Glutamatergic neuron (in vitro differentiated cells): ENCODE data around the gene CAMTA1. TPM values are rescaled to one million over a fixed set of nuclear protein-coding genes. Genes with fewer than 3 reads are reported as not detected.

Experiments used
- DNase-seq: peaks from one replicate; pipeline ENCODE4 v3.0.0; 2022
- H3K27ac Mint-ChIP-seq: one replicate; pipeline ENCODE4 v1.8.0; 2020; ENCODE audit warnings: mild to moderate bottlenecking, mixed read lengths, inconsistent platforms; ENCODE audit not compliant: unreplicated experiment
- H3K27me3 Mint-ChIP-seq: one replicate; pipeline ENCODE4 v1.8.0; 2020; ENCODE audit warnings: mild to moderate bottlenecking, moderate library complexity, mixed read lengths, inconsistent platforms; ENCODE audit not compliant: unreplicated experiment
- H3K36me3 Mint-ChIP-seq: one replicate; pipeline ENCODE4 v1.8.0; 2020; ENCODE audit warnings: mild to moderate bottlenecking, mixed read lengths, inconsistent platforms; ENCODE audit not compliant: unreplicated experiment
- H3K4me1 Mint-ChIP-seq: one replicate; pipeline ENCODE4 v1.8.0; 2020; ENCODE audit warnings: mild to moderate bottlenecking, low read depth, mixed read lengths, inconsistent platforms; ENCODE audit not compliant: unreplicated experiment
- H3K4me3 Mint-ChIP-seq: one replicate; pipeline ENCODE4 v1.8.0; 2020; ENCODE audit warnings: mild to moderate bottlenecking, mixed read lengths, inconsistent platforms; ENCODE audit not compliant: unreplicated experiment
- H3K9me3 Mint-ChIP-seq: one replicate; pipeline ENCODE4 v1.8.0; 2020; ENCODE audit warnings: mild to moderate bottlenecking, moderate library complexity, mixed read lengths, inconsistent platforms; ENCODE audit not compliant: unreplicated experiment
- CTCF ChIP-seq: fragments of 200-600 bp; sonication (generic); IDR thresholded peaks from one replicate; pipeline ENCODE4 v1.5.0; 2021; ENCODE audit not compliant: partially characterized antibody, unreplicated experiment
- total RNA-seq: library from RNA; stranded (reverse); fragmentation: NEBNext Ultra II Directional; extraction: Animal tissue kit (Norgen Biotek cat#: 25700); gene quantifications from one replicate; pipeline ENCODE4 v1.2.1, GENCODE V29; 2021; ENCODE audit not compliant: unreplicated experiment

CAMTA1 gene
- total RNA-seq, 1 donor from 2014 or later = 77.2 TPM

- Mint-ChIP-seq H3K4me3 (no peak overlapping the region), H3K27ac (no peak overlapping the region), H3K9me3 (peaks cover 5% of the 10 kb centered on the region), H3K27me3 (peaks cover 2% of the 10 kb centered on the region), H3K4me1 (peaks cover 20% of the 10 kb centered on the region), H3K36me3 (peaks cover 23% of the 10 kb centered on the region)
- no peak for DNase-seq
- TF ChIP-seq CTCF = no peak
These were observed 506.9 kb downstream of the CAMTA1 start for GRCh38 chr1:7292036-7292681.

- Mint-ChIP-seq H3K4me3 (no peak overlapping the region), H3K27me3 (peaks cover 2% of the 10 kb centered on the region), H3K4me1 (peaks cover 20% of the 10 kb centered on the region), H3K9me3 (peaks cover 5% of the 10 kb centered on the region), H3K27ac (no peak overlapping the region), H3K36me3 (peaks cover 25% of the 10 kb centered on the region)
- no peak for DNase-seq
- TF ChIP-seq CTCF = no peak
These were observed 507.6 kb downstream of the CAMTA1 start for GRCh38 chr1:7292714-7293419.

- H3K27me3 Mint-ChIP-seq = peaks cover 2% of the 10 kb centered on the region
- H3K9me3 Mint-ChIP-seq = peaks cover 4% of the 10 kb centered on the region
These were observed 508.7 kb downstream of the CAMTA1 start for GRCh38 chr1:7293702-7294629.

GRCh38 chr1:7294636-7295035, 509.4 kb downstream of the CAMTA1 start:
- Mint-ChIP-seq H3K9me3 (peaks cover 2% of the 10 kb centered on the region), H3K27me3 (peaks cover 6% of the 10 kb centered on the region), H3K36me3 (peaks cover 20% of the 10 kb centered on the region), H3K27ac (no peak overlapping the region), H3K4me1 (peaks cover 20% of the 10 kb centered on the region), H3K4me3 (no peak overlapping the region)
- no peak for DNase-seq
- TF ChIP-seq CTCF = no peak

More at GRCh38 chr1:7293702-7294629, 508.7 kb downstream of the CAMTA1 start:
- peaks cover 20% of the 10 kb centered on the region for H3K4me1 Mint-ChIP-seq
- H3K4me3 Mint-ChIP-seq = no peak overlapping the region
- no peak for DNase-seq
- H3K27ac Mint-ChIP-seq = no peak overlapping the region
- H3K36me3 Mint-ChIP-seq = peaks cover 20% of the 10 kb centered on the region
- no peak for TF ChIP-seq CTCF
